Nephron progenitor cell (in vitro differentiated cells): ENCODE results near the gene POGLUT3.

ENCODE experiments used
- DNase-seq: peaks from one replicate; pipeline ENCODE4 v3.0.0; 2021
- H3K27ac Mint-ChIP-seq: 2 replicates; pipeline ENCODE4 v1.8.0; 2021; ENCODE audit warnings: mild to moderate bottlenecking, moderate library complexity, mixed read lengths
- H3K27me3 Mint-ChIP-seq: 2 replicates; pipeline ENCODE4 v1.8.0; 2021; ENCODE audit warnings: mild to moderate bottlenecking, low read depth, mixed read lengths; ENCODE audit not compliant: poor library complexity
- H3K36me3 Mint-ChIP-seq: 2 replicates; pipeline ENCODE4 v1.8.0; 2021; ENCODE audit warnings: low read depth, mixed read lengths
- H3K4me1 Mint-ChIP-seq: 2 replicates; pipeline ENCODE4 v1.8.0; 2021; ENCODE audit warnings: mixed read lengths
- H3K4me3 Mint-ChIP-seq: 2 replicates; pipeline ENCODE4 v1.8.0; 2021; ENCODE audit warnings: mild to moderate bottlenecking, moderate library complexity, mixed read lengths
- H3K9me3 Mint-ChIP-seq: 2 replicates; pipeline ENCODE4 v1.8.0; 2021; ENCODE audit warnings: mild to moderate bottlenecking, moderate library complexity, mixed read lengths
- TF ChIP-seq, protein P1 (sequence below): fragments of 200-600 bp; sonication (generic); IDR thresholded peaks from 2 replicates; pipeline ENCODE4 v1.5.0; 2021; ENCODE audit warnings: antibody characterized with exemption

The POGLUT3 gene

DNA sequence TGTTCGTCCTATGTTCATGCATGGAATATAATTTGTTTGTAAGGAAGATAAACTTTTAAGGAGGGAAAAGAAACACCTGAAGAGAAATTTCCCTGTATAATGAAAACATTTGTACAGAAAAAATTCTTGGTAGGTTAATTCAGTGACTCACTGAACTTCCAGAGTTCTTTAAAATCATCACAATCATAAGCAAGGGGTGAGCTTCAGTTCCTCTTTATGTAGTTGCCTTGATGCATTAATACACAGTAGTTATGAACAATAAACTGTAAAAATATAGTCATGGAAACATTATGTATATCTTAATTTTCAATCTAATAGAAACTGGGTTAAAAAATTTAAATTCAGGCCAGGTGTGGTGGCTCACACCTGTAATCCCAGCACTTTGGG is 29.7 kb downstream of the POGLUT3 start:
- Mint-ChIP-seq H3K9me3 (no peaks in the 10 kb centered on the region), H3K27me3 (peaks cover 9% of the 10 kb centered on the region), H3K4me3 (no peak overlapping the region), H3K36me3 (peaks cover 4% of the 10 kb centered on the region), H3K27ac (no peak overlapping the region), H3K4me1 (peaks cover 5% of the 10 kb centered on the region)
- TF ChIP-seq, protein P1, sequence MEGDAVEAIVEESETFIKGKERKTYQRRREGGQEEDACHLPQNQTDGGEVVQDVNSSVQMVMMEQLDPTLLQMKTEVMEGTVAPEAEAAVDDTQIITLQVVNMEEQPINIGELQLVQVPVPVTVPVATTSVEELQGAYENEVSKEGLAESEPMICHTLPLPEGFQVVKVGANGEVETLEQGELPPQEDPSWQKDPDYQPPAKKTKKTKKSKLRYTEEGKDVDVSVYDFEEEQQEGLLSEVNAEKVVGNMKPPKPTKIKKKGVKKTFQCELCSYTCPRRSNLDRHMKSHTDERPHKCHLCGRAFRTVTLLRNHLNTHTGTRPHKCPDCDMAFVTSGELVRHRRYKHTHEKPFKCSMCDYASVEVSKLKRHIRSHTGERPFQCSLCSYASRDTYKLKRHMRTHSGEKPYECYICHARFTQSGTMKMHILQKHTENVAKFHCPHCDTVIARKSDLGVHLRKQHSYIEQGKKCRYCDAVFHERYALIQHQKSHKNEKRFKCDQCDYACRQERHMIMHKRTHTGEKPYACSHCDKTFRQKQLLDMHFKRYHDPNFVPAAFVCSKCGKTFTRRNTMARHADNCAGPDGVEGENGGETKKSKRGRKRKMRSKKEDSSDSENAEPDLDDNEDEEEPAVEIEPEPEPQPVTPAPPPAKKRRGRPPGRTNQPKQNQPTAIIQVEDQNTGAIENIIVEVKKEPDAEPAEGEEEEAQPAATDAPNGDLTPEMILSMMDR: no peak
- no peak for DNase-seq

DNA sequence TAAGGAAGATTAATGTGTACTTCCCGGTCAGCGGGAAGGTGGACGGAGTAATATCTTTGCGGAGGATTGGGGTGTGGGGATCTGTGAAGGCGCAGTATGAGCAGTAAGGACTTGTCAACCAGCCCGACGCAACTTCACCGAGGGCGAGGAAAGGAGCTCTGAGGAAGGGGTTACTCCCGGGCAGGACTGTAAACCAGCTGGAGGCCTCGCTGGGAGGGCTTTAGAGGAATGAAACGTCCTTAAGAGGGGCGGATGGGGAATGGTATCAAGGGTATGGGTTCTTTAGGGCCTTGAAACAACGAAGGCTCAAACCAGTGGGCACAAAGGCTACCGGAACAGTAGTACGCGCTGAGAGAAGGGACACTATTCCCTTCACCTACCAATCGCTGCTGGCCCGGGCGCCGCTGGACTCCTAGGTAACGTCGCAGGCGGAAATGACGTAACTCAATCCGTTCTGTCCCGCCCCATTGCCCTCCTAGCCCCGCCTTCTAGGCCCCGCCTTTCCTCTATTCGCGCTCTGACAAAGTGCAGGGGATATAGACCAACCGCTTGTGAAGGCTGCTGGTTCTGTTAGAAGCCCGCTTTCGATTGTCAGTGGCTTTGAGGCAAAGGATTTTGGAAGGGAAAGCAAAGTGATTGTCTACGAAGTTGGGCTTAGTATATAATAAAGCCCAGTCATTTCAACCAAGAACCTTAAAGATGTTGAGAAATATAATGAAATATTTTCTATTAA is 30.9 kb downstream of the POGLUT3 start, which contains the start of gene C11orf65:
Gene C11orf65 (minus strand): TSS at position 439 of the 733 bp plus-strand sequence. CDS start 5,970 bp downstream, outside the sequence.
- Mint-ChIP-seq H3K4me1 (peaks cover 5% of the 10 kb centered on the region), H3K27ac (peak within 1 kb of the TSS; percentile 100), H3K36me3 (peaks cover 4% of the 10 kb centered on the region), H3K9me3 (no peaks in the 10 kb centered on the region), H3K4me3 (peak within 1 kb of the TSS; percentile 93), H3K27me3 (peaks cover 9% of the 10 kb centered on the region)
- peak; percentile 94 for DNase-seq
- TF ChIP-seq, protein P1: no peak

GRCh38 chr11:108466405-108466804 is 31.8 kb downstream of the POGLUT3 start:
- Mint-ChIP-seq H3K27ac (peak overlapping the region; percentile 91), H3K27me3 (peaks cover 9% of the 10 kb centered on the region), H3K36me3 (peaks cover 4% of the 10 kb centered on the region), H3K4me3 (peak overlapping the region; percentile 93), H3K9me3 (no peaks in the 10 kb centered on the region), H3K4me1 (peaks cover 5% of the 10 kb centered on the region)
- TF ChIP-seq, protein P1: no peak
- no peak for DNase-seq

DNA sequence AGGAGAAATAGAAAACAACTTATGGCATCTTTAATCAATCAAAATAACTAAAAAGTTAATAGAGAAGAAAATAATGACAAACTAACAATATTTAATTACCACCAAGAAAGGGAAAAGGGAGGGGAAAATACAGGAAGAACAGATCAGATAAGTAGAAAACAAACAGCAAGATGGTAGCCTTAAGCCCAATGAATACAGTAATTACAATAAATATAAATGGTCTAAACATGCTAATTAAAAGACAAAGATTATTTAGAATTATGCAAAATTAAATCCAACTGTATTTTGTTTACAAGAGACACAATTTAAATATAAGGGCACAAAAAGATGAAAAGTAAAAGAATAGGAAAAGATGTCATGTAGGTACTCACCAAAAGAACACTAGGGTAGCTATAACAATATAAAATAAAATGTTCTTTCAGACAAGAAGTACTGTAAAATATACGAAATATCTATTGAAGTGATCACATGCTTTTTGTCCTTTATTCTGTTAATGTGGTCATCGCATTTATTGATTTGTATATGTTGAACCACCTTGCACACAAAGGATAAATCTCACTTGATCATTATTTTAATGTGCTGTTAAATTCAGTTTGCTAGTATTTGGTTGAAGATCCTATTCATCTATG is 44.9 kb downstream of the POGLUT3 start:
- Mint-ChIP-seq H3K4me3 (no peak overlapping the region), H3K36me3 (peaks cover 6% of the 10 kb centered on the region), H3K9me3 (peaks cover 57% of the 10 kb centered on the region), H3K27me3 (peaks cover 7% of the 10 kb centered on the region), H3K4me1 (no peaks in the 10 kb centered on the region), H3K27ac (no peak overlapping the region)
- TF ChIP-seq, protein P1: no peak
- DNase-seq: no peak
